HCT116 (cell line): ENCODE data around the gene AXL. TPM values are rescaled to one million over a fixed set of nuclear protein-coding genes. Genes with fewer than 3 reads are reported as not detected.

Experiments
- ATAC-seq: fragments of 200-7000 bp; cut with Tn5 transposase; 2 replicates; pipeline ENCODE4 v1.9.1; 2020; ENCODE audit warnings: mild to moderate bottlenecking, moderate library complexity
- BruUV-seq: library from RNA; stranded (reverse); fragments of 400-500 nt; replicated peaks from 2 replicates; lab custom pipeline; 2021; lab: Mats Ljungman, UMichigan
- CTCF ChIA-PET: fragments of 300-600 bp; sonication (Branson Sonifier 250); formaldehyde crosslinking; loops from one replicate; lab custom pipeline; 2021; ENCODE audit warnings: antibody characterized with exemption; lab: Charles Lee
- POLR2A ChIA-PET: fragments of 300-600, 350-600 bp; sonication (Branson Sonifier 250); formaldehyde crosslinking; loops from one replicate; lab custom pipeline; 2021; ENCODE audit warnings: antibody characterized with exemption; lab: Charles Lee
- RAD21 ChIA-PET, 2 experiments: fragments of 300-600 bp; sonication (Branson Sonifier 250); formaldehyde crosslinking; loops; one replicate each; lab custom pipeline; 2023; ENCODE audit warnings: low total read pairs in 2 of 2; ENCODE audit not compliant: uncharacterized antibody in 2 of 2, unreplicated experiment in 2 of 2, low non-redundant PET in 1 of 2; lab: Charles Lee
- DNase-seq: peaks from one replicate; pipeline ENCODE4 v3.0.0-alpha.2; 2010; ENCODE audit warnings: low read depth, low spot score
- H2AFZ ChIP-seq: fragments of 200-600 bp; shearing (Covaris generic), sonication (generic); 2 replicates; pipeline ENCODE4 v1.6.1; 2017; ENCODE audit warnings: low read depth, mixed run types, mixed read lengths, antibody characterized with exemption, low read length; ENCODE audit not compliant: poor library complexity, severe bottlenecking
- H3K27ac ChIP-seq: 2 replicates; pipeline ENCODE4 v1.5.1; 2012; ENCODE audit warnings: low read depth, low read length
- H3K27me3 ChIP-seq: fragments of 200-600 bp; sonication (generic); 2 replicates; pipeline ENCODE4 v1.6.1; 2016; ENCODE audit warnings: mixed run types, low read length, mixed read lengths; ENCODE audit not compliant: insufficient read depth
- H3K36me3 ChIP-seq, 2 experiments: fragments of 200-500 bp in 1 of 2; fragments of 200-600 bp in 1 of 2; sonication (Bioruptor generic) in 1 of 2; sonication (generic) in 1 of 2; 2 replicates each; pipeline versions ENCODE4 v1.5.1 to v1.6.1; 2014 to 2016; ENCODE audit warnings: low read length in 2 of 2, inconsistent platforms in 1 of 2, mixed read lengths in 1 of 2, mixed run types in 1 of 2; ENCODE audit not compliant: insufficient read depth in 2 of 2, control insufficient read depth in 1 of 2
- H3K4me1 ChIP-seq, 2 experiments: fragments of 200-600 bp in 1 of 2; sonication (generic) in 1 of 2; 2 replicates each; pipeline versions ENCODE4 v1.5.1 to v1.6.1; 2012 to 2017; ENCODE audit warnings: low read length in 2 of 2, inconsistent platforms in 1 of 2, mild to moderate bottlenecking in 1 of 2, mixed read lengths in 1 of 2, mixed run types in 1 of 2, moderate library complexity in 1 of 2; ENCODE audit not compliant: insufficient read depth in 2 of 2, control insufficient read depth in 1 of 2
- H3K4me2 ChIP-seq: fragments of 200-600 bp; sonication (generic); 2 replicates; pipeline ENCODE4 v1.6.1; 2017; ENCODE audit warnings: mixed run types, low read length, mixed read lengths
- H3K4me3 ChIP-seq, 2 experiments: fragments of 200-600 bp in 1 of 2; sonication (generic) in 1 of 2; replicated peaks in 1 of 2; 2 replicates each; pipeline ENCODE4 v1.5.1; 2011 to 2016; ENCODE audit warnings: low read length in 2 of 2, control low read depth in 1 of 2, low read depth in 1 of 2, mild to moderate bottlenecking in 1 of 2, mixed read lengths in 1 of 2, mixed run types in 1 of 2
- H3K79me2 ChIP-seq: fragments of 200-600 bp; sonication (generic); 2 replicates; pipeline ENCODE4 v1.6.1; 2017; ENCODE audit warnings: mild to moderate bottlenecking, mixed run types, low read length, moderate library complexity, mixed read lengths; ENCODE audit not compliant: insufficient read depth
- H3K9ac ChIP-seq: fragments of 200-600 bp; sonication (generic); 2 replicates; pipeline ENCODE4 v1.6.1; 2016; ENCODE audit warnings: low read length, mixed read lengths
- H3K9me2 ChIP-seq: fragments of 200-600 bp; sonication (generic), shearing (Covaris generic); 2 replicates; pipeline ENCODE4 v1.6.1; 2017; ENCODE audit warnings: mixed run types, mild to moderate bottlenecking, moderate library complexity; ENCODE audit not compliant: insufficient read depth
- H3K9me3 ChIP-seq, 2 experiments: fragments of 200-500 bp in 1 of 2; fragments of 200-600 bp in 1 of 2; sonication (Bioruptor generic) in 1 of 2; sonication (generic) in 1 of 2; 2 replicates each; pipeline ENCODE4 v1.6.1; 2014 to 2017; ENCODE audit warnings: low read length in 2 of 2, mixed read lengths in 2 of 2, inconsistent platforms in 1 of 2, low read depth in 1 of 2, mild to moderate bottlenecking in 1 of 2, mixed run types in 1 of 2, moderate library complexity in 1 of 2; ENCODE audit not compliant: control insufficient read depth in 1 of 2, insufficient read depth in 1 of 2
- H4K20me1 ChIP-seq: fragments of 200-600 bp; sonication (generic), shearing (Covaris generic); 2 replicates; pipeline ENCODE4 v1.6.1; 2017; ENCODE audit warnings: mixed run types, mild to moderate bottlenecking, moderate library complexity; ENCODE audit not compliant: insufficient read depth
- CBX3 ChIP-seq: IDR thresholded peaks from 2 replicates; pipeline ENCODE4 v1.6.1; 2012; ENCODE audit warnings: low read depth
- EGR1 ChIP-seq: IDR thresholded peaks from 2 replicates; pipeline ENCODE4 v1.6.1; 2012; ENCODE audit warnings: low read depth
- ELF1 ChIP-seq: IDR thresholded peaks from 2 replicates; pipeline ENCODE4 v1.6.1; 2012; ENCODE audit warnings: low read depth, borderline replicate concordance
- EZH2 ChIP-seq: fragments of 200-600 bp; sonication (generic); IDR thresholded peaks from 2 replicates; pipeline ENCODE4 v1.6.1; 2017; ENCODE audit warnings: antibody characterized with exemption, mixed run types
- FOSL1 ChIP-seq: IDR thresholded peaks from 2 replicates; pipeline ENCODE4 v1.6.1; 2012; ENCODE audit warnings: low read depth
- MAX ChIP-seq: IDR thresholded peaks from 2 replicates; pipeline ENCODE4 v1.6.1; 2012
- POLR2A ChIP-seq: IDR thresholded peaks from 2 replicates; pipeline ENCODE4 v1.7.0; 2011; ENCODE audit warnings: borderline replicate concordance; ENCODE audit not compliant: insufficient read depth, insufficient read length; ENCODE audit errors: extremely low read depth
- POLR2AphosphoS5 ChIP-seq: IDR thresholded peaks from 2 replicates; pipeline ENCODE4 v1.6.1; 2011; ENCODE audit warnings: mild to moderate bottlenecking, low read depth, low read length, moderate library complexity
- REST ChIP-seq: IDR thresholded peaks from 2 replicates; pipeline ENCODE4 v1.6.1; 2012; ENCODE audit warnings: low read depth
- SIN3A ChIP-seq: IDR thresholded peaks from 2 replicates; pipeline ENCODE4 v1.6.1; 2012; ENCODE audit warnings: low read depth
- SRF ChIP-seq: IDR thresholded peaks from 2 replicates; pipeline ENCODE4 v1.6.1; 2012; ENCODE audit warnings: low read depth
- YY1 ChIP-seq: IDR thresholded peaks from 2 replicates; pipeline ENCODE4 v1.6.1; 2011; ENCODE audit warnings: low read length, low read depth, moderate library complexity, mild to moderate bottlenecking; ENCODE audit not compliant: insufficient replicate concordance; ENCODE audit errors: extremely low read depth
- ZBTB33 ChIP-seq: IDR thresholded peaks from 2 replicates; pipeline ENCODE4 v1.6.1; 2011; ENCODE audit warnings: mild to moderate bottlenecking, low read length, moderate library complexity; ENCODE audit not compliant: insufficient replicate concordance; ENCODE audit errors: extremely low read depth
- ZFX ChIP-seq: fragments of 450-650 bp; IDR thresholded peaks from 2 replicates; pipeline ENCODE4 v1.6.1; 2017
- ZNF274 ChIP-seq: fragments of 200-500 bp; sonication (Bioruptor generic); IDR thresholded peaks from 2 replicates; pipeline ENCODE4 v1.6.1; 2014; ENCODE audit warnings: mild to moderate bottlenecking, low read depth, low read length, inconsistent platforms
- intact Hi-C: fragments of 100-400 bp; cut with micrococcal nuclease; formaldehyde crosslinking; loops from 2 replicates; pipeline ENCODE4 v1.10.0; 2022
- total RNA-seq: library from RNA; stranded (reverse); gene quantifications from one replicate; pipeline ENCODE4 v1.2.1, GENCODE V29; 2021; ENCODE audit not compliant: unreplicated experiment

Gene AXL
- total RNA-seq, 1 experiment from 2014 or later = 47.4 TPM

GRCh38 chr19:41304706-41305483 lies 85.9 kb downstream of the AXL start:
- CTCF ChIA-PET = interaction anchor here (1.0 kb wide), 1 partner anchor 258 kb away, joined by 3 read pairs; no protein-coding TSS in a partner anchor
- H3K27ac ChIP-seq = no peak overlapping the region
- POLR2A ChIA-PET = no interaction called here
- H3K9ac ChIP-seq = no peak overlapping the region
- no peaks in the 10 kb centered on the region for H3K27me3 ChIP-seq
- no peak for DNase-seq
- H2AFZ ChIP-seq = no peak overlapping the region
- TF ChIP-seq YY1 = no peak
- no peak for TF ChIP-seq SIN3A
- no peak for TF ChIP-seq ZBTB33
- no peak for TF ChIP-seq FOSL1
- no peak for TF ChIP-seq SRF
- no peak for TF ChIP-seq REST
- TF ChIP-seq POLR2AphosphoS5 = no peak
- no peak for TF ChIP-seq ELF1
- TF ChIP-seq EGR1 = no peak
- TF ChIP-seq POLR2A = no peak
- no peak for TF ChIP-seq ZNF274
- TF ChIP-seq EZH2 = no peak
- TF ChIP-seq CBX3 = no peak
- no peak for TF ChIP-seq MAX
- TF ChIP-seq ZFX = no peak
- BruUV-seq = no TSS peak
- no peaks in the 10 kb centered on the region for H3K9me3 ChIP-seq
- H3K9me2 ChIP-seq = no peaks in the 10 kb centered on the region
- intact Hi-C loops = no loop called here
- RAD21 ChIA-PET = no interaction called here
- H3K4me1 ChIP-seq = peaks cover 3 to 16% of the 10 kb centered on the region in 2 experiments; a peak in 3 of 4 replicates
- H3K4me3 ChIP-seq = no peak overlapping the region
- H3K4me2 ChIP-seq = no peak overlapping the region
- peaks cover 4% of the 10 kb centered on the region; the same call in 1 of the 2 replicates for H4K20me1 ChIP-seq
- ATAC-seq = no peak
- H3K36me3 ChIP-seq = peaks cover 41 to 71% of the 10 kb centered on the region in 2 experiments
- peaks cover 7% of the 10 kb centered on the region; the same call in 1 of the 2 replicates for H3K79me2 ChIP-seq
